K562 (cell line): ENCODE results near the gene PPARD. TPM values are rescaled to one million over a fixed set of nuclear protein-coding genes. Genes with fewer than 3 reads are reported as not detected.

Source experiments
- CEBPB ChIP-seq: fragments of 450-650 bp; IDR thresholded peaks from 2 replicates; pipeline ENCODE4 v1.6.1; 2016; ENCODE audit warnings: missing genetic modification characterization, missing compliant biosample characterization
- HSF4 ChIP-seq: fragments of 250-450 bp; sonication (Bioruptor Pico); IDR thresholded peaks from 2 replicates; pipeline ENCODE4 v2.1.2; 2022; ENCODE audit warnings: mild to moderate bottlenecking, moderate library complexity, borderline replicate concordance
- PPARD ChIP-seq: fragments of 250-450 bp; sonication (Bioruptor Pico); IDR thresholded peaks from 2 replicates; pipeline ENCODE4 v1.8.0; 2022; ENCODE audit warnings: inconsistent platforms, mild to moderate bottlenecking, moderate library complexity
- ZFP36 ChIP-seq: fragments of 150-350 bp; IDR thresholded peaks from 2 replicates; pipeline ENCODE4 v1.6.1; 2018; ENCODE audit warnings: low read length, low read depth; ENCODE audit not compliant: partially characterized antibody
- ZNF165 ChIP-seq: fragments of 250-450 bp; sonication (Bioruptor Pico); IDR thresholded peaks from 2 replicates; pipeline ENCODE4 v1.4.0; 2020; ENCODE audit warnings: borderline replicate concordance
- ZNF551 ChIP-seq: fragments of 250-450 bp; sonication (Bioruptor Pico); IDR thresholded peaks from 2 replicates; pipeline ENCODE4 v1.5.0; 2021; ENCODE audit warnings: mild to moderate bottlenecking, moderate library complexity
- polyA plus RNA-seq, 8 experiments: library from polyadenylated mRNA; depleted of rRNA in 4 of 8; stranded (reverse) in 5 of 8; unstranded in 3 of 8; fragments of >200 nt; fragmentation: Nextera tagmentation in 2 of 8; fragmentation: Illumina TruSeq in 1 of 8; extraction: Ambion mirVana in 2 of 8; extraction: Trizol in 1 of 8; gene quantifications; 2 replicates each; pipeline versions ENCODE4 v1.2.1 to v1.2.3, GENCODE V29; 2011 to 2014; ENCODE audit warnings: inconsistent platforms in 1 of 8, missing spikeins in 1 of 8
- total RNA-seq, 7 experiments: library from RNA; depleted of rRNA in 6 of 7; stranded (reverse); fragments of >200 nt in 6 of 7; fragmentation: Illumina TruSeq in 2 of 7; extraction: Trizol in 2 of 7; gene quantifications; 2 replicates each; pipeline versions ENCODE4 v1.2.1 to v1.2.3, GENCODE V29; 2011 to 2021; ENCODE audit warnings: low replicate concordance in 1 of 7
- TF ChIP-seq, protein P1 (sequence below): fragments of 250-450 bp; sonication (Bioruptor Pico); IDR thresholded peaks from 2 replicates; pipeline ENCODE4 v1.8.0; 2022; ENCODE audit warnings: inconsistent platforms, mild to moderate bottlenecking, moderate library complexity, borderline replicate concordance
- TF ChIP-seq, protein P2 (sequence below): fragments of 250-450 bp; sonication (Bioruptor Pico); IDR thresholded peaks from 2 replicates; pipeline ENCODE4 v1.9.0; 2021; ENCODE audit warnings: mild to moderate bottlenecking, inconsistent platforms
- TF ChIP-seq, protein P3 (sequence below): sonication (generic); formaldehyde crosslinking; IDR thresholded peaks from 2 replicates; pipeline ENCODE4 v1.8.1; 2022; ENCODE audit warnings: missing genetic modification reagents
- TF ChIP-seq, protein P4 (sequence below): IDR thresholded peaks from 3 replicates; pipeline ENCODE4 v1.6.1; 2011; ENCODE audit warnings: borderline replicate concordance, mild to moderate bottlenecking, moderate library complexity; ENCODE audit not compliant: insufficient read length; ENCODE audit errors: extremely low read depth
- TF ChIP-seq, protein P5 (sequence below): IDR thresholded peaks from 2 replicates; pipeline ENCODE4 v1.6.1; 2011; ENCODE audit not compliant: insufficient read length; ENCODE audit errors: extremely low read depth

The PPARD gene
- total and polyA plus RNA-seq, 9 of the 15 experiments (the other 6 are each of a cell fraction or from before 2014, with no cell fraction given), result 0.14 to 13.2 (median 3.8) TPM

DNA sequence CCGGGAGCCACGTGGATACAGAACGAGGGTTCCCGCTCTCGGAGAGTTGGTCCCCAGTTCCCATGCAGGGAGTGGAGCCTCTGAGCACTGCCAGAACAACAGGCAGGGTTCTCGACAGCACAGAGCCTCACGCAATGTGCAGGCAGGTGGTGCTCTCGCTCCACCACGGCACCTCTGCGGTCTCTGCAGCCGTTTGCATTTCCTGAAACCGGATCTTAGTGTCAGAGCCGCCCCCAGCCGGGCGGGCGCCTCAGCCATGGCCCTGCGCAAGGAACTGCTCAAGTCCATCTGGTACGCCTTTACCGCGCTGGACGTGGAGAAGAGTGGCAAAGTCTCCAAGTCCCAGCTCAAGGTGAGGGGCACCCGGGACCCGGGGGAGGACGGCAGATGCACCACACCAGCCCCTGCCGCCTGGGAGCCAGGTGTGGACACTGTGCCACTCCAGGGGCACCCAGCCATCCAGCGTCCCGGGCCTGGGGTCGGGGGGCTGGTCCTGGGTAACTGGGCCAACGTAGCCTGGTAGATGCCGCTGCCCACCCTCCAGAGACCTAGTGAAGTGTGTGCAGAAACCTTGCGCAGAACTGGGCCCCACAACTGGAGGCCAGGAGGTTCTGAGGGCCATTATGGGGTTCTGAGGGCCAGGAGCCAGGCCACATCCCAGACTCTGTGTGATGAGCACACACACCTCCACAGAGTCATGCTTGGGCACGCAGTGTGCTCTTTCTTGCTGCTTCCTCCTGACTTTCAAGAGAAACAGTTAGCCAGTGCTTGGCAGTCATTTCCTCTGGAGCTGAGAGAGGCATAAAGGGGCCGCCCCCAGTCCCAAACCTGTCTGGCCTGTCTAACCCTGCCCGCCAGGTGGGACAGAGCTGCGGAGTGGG is 44.5 kb upstream of the PPARD start, which contains the start of gene DEF6 (continued):
- TF ChIP-seq HSF4 (CRISPR knock-in tag) (no peak), ZNF165 (CRISPR knock-in tag) (no peak), ZNF551 (CRISPR knock-in tag) (no peak), PPARD (CRISPR knock-in tag) (no peak), CEBPB (tag) (no peak), ZFP36 (no peak)
- TF ChIP-seq, protein P1, sequence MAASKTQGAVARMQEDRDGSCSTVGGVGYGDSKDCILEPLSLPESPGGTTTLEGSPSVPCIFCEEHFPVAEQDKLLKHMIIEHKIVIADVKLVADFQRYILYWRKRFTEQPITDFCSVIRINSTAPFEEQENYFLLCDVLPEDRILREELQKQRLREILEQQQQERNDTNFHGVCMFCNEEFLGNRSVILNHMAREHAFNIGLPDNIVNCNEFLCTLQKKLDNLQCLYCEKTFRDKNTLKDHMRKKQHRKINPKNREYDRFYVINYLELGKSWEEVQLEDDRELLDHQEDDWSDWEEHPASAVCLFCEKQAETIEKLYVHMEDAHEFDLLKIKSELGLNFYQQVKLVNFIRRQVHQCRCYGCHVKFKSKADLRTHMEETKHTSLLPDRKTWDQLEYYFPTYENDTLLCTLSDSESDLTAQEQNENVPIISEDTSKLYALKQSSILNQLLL (CRISPR knock-in tag), result no peak
- TF ChIP-seq, protein P2, sequence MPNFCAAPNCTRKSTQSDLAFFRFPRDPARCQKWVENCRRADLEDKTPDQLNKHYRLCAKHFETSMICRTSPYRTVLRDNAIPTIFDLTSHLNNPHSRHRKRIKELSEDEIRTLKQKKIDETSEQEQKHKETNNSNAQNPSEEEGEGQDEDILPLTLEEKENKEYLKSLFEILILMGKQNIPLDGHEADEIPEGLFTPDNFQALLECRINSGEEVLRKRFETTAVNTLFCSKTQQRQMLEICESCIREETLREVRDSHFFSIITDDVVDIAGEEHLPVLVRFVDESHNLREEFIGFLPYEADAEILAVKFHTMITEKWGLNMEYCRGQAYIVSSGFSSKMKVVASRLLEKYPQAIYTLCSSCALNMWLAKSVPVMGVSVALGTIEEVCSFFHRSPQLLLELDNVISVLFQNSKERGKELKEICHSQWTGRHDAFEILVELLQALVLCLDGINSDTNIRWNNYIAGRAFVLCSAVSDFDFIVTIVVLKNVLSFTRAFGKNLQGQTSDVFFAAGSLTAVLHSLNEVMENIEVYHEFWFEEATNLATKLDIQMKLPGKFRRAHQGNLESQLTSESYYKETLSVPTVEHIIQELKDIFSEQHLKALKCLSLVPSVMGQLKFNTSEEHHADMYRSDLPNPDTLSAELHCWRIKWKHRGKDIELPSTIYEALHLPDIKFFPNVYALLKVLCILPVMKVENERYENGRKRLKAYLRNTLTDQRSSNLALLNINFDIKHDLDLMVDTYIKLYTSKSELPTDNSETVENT (CRISPR knock-in tag), result no peak
- TF ChIP-seq, protein P3, sequence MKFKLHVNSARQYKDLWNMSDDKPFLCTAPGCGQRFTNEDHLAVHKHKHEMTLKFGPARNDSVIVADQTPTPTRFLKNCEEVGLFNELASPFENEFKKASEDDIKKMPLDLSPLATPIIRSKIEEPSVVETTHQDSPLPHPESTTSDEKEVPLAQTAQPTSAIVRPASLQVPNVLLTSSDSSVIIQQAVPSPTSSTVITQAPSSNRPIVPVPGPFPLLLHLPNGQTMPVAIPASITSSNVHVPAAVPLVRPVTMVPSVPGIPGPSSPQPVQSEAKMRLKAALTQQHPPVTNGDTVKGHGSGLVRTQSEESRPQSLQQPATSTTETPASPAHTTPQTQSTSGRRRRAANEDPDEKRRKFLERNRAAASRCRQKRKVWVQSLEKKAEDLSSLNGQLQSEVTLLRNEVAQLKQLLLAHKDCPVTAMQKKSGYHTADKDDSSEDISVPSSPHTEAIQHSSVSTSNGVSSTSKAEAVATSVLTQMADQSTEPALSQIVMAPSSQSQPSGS (CRISPR knock-in tag), result no peak
- TF ChIP-seq, protein P4, sequence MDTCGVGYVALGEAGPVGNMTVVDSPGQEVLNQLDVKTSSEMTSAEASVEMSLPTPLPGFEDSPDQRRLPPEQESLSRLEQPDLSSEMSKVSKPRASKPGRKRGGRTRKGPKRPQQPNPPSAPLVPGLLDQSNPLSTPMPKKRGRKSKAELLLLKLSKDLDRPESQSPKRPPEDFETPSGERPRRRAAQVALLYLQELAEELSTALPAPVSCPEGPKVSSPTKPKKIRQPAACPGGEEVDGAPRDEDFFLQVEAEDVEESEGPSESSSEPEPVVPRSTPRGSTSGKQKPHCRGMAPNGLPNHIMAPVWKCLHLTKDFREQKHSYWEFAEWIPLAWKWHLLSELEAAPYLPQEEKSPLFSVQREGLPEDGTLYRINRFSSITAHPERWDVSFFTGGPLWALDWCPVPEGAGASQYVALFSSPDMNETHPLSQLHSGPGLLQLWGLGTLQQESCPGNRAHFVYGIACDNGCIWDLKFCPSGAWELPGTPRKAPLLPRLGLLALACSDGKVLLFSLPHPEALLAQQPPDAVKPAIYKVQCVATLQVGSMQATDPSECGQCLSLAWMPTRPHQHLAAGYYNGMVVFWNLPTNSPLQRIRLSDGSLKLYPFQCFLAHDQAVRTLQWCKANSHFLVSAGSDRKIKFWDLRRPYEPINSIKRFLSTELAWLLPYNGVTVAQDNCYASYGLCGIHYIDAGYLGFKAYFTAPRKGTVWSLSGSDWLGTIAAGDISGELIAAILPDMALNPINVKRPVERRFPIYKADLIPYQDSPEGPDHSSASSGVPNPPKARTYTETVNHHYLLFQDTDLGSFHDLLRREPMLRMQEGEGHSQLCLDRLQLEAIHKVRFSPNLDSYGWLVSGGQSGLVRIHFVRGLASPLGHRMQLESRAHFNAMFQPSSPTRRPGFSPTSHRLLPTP, result no peak
- TF ChIP-seq, protein P5, sequence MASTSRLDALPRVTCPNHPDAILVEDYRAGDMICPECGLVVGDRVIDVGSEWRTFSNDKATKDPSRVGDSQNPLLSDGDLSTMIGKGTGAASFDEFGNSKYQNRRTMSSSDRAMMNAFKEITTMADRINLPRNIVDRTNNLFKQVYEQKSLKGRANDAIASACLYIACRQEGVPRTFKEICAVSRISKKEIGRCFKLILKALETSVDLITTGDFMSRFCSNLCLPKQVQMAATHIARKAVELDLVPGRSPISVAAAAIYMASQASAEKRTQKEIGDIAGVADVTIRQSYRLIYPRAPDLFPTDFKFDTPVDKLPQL, result no peak
